HG02759 (cell line): ENCODE data around the gene ORM1.

Source experiments
- ATAC-seq: cut with Tn5 transposase; IDR thresholded peaks from one replicate; pipeline ENCODE4 v1.9.1; 2021; ENCODE audit warnings: mild to moderate bottlenecking, moderate library complexity; ENCODE audit not compliant: unreplicated experiment

Gene ORM1

GRCh38 chr9:114287001-114287762 lies 35.7 kb upstream of the ORM1 start:
- no peak for ATAC-seq

GRCh38 chr9:114287763-114288192 lies 35.1 kb upstream of the ORM1 start:
- ATAC-seq = no peak

DNA sequence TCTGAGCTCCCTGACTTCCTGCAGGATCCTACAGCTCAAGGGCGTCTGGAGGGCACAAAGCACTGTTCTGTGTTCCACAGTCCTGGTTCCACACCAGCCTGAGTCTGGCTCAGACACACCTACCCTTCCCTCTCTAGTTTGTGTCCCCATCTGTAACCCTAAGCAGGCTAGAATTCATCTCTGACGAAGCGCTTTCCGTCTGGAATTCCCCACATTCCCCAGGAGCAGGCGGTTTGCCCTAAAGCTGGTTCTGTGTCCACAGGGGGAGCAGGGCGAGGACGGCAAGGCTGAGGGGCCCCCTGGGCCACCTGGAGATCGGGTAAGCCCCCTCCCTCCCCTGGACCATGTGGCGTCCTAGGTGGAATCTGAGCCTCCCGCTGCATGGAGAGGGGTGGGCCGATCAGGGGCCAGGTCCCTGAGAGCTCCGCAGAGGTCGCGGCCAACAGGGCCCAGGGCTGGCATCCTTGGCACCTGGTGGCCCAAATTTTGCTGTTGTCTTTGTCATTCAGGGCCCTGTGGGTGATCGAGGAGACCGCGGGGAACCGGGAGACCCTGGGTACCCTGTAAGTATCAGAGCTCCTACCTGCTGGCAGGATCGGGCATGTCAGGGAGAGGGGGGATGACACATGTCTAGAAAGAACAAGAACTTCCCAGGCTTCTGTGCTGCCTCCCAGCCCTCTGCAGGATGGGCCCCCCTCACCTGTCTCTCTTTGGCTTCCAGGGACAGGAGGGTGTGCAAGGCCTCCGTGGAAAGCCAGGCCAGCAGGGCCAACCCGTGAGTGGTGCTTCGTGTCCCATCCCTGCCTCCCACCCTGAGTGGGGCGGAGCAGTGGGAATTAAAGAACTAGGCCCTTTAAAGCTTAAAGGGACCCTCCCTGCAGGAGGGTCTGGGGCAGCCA lies 34.5 kb upstream of the ORM1 start:
- no peak for ATAC-seq

DNA sequence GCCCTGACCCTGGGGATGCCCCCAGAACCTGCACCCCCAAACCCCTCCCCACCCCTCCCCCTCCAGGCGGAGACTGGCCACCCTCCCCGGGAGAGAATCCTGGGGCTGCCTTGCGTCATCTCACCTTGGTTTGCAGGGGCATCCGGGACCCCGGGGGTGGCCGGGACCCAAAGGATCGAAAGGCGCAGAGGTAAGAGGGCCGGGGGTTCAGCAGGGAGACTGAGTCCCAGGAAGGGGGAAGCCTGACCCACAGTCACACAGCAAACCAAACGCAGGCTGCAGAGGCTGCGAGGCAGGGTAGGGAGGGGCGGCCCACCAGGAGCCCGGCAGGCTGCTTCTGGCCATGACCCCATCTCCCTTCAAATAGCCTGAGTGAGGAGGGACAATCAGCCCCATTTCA lies 33.8 kb upstream of the ORM1 start:
- no peak for ATAC-seq

DNA sequence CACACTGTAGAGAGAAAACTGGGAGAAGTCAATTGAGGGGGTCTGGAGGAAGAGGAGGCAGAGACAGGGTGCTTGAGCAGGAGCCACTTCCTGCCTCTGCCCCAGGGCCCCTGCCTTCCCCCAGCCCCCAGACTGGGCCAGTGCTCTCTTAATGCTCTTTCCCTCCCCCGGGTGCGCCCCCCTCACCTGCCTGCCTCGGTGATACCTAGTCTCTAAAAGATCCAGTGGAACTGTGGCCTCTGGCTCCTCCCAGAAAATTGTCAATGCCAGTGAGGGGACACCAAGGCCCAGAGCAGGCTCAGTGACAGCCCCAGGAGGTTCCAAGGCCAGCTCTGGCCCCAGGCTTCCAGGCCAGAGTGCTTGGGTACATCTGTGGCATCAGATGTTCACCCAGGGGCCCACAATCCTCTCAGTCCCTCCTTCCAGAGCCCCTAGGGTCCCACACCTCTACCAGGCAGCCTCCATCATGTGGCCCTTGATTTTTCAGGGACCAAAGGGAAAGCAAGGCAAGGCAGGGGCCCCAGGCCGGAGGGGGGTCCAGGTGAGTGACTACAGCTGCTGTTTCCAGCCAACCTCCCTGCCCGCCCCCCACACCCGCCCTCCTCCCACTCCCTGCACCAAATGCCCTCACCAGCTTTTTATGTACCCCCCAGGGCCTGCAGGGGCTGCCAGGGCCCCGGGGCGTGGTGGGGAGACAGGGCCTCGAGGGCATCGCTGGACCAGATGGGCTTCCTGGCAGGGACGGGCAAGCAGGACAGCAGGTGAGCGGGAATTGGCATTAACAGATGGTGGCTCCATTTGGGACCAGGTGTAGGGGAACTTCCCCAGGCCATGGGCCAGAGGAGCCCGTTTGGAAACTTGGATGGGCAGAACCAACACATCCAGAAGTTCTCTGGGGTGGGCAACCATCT lies 33.1 kb upstream of the ORM1 start:
- no peak for ATAC-seq

GRCh38 chr9:114290561-114290986 lies 32.3 kb upstream of the ORM1 start:
- ATAC-seq = no peak

GRCh38 chr9:114291064-114291474 lies 31.8 kb upstream of the ORM1 start:
- no peak for ATAC-seq

DNA sequence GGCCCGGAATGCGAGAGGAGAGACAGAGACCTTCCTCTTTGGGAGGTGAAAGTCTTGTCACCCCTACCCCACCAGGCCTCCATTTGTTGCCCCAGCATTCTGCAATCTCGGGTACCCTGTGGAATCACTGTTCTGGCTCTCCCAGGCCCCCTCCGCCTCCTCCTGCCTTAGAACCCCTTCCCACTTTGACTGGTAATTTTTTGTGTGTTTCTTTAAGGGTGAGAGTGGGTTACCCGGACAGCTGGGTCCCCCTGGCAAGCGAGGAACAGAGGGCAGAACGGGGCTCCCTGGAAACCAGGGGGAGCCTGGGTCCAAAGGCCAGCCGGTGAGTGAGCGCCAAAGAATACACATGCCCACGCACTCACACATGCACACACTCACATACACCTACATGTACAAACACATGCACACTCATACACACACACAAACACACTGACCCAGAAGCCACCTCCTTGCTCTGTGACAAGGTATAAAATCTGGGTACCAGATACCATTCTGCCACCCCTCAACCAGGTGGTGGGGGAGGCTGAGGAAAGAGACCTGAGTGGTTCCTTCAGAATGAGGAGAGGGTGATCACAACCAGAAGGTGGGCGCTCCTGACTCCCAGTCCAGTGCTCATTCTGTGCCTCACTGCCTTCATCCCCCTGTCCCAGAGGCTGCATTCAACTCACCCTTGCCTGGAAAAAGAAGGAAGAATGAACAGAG lies 30.9 kb upstream of the ORM1 start:
- ATAC-seq = no peak

GRCh38 chr9:114294664-114295063 lies 28.2 kb upstream of the ORM1 start:
- no peak for ATAC-seq

DNA sequence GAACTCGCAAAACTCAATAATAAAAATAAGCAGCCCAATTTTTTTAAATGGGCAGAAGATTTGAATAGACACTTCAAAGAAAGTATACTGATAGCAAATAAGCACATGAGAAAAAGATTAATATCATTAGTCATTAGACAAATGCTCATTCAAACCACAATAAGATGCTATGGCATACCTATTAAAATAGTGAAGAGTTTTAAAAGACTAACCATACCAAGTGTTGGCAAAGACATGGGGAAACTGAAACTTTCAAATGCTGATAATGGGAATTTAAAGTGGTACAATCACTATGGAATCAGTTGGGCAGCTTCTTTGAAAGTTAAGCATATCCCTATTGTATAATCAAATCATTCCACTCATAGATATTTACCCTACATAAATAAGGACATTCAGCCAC lies 26.6 kb upstream of the ORM1 start:
- no peak for ATAC-seq

- ATAC-seq = no peak
These were observed 23.4 kb upstream of the ORM1 start for GRCh38 chr9:114299286-114300152.

GRCh38 chr9:114300153-114300845 lies 22.6 kb upstream of the ORM1 start:
- no peak for ATAC-seq

DNA sequence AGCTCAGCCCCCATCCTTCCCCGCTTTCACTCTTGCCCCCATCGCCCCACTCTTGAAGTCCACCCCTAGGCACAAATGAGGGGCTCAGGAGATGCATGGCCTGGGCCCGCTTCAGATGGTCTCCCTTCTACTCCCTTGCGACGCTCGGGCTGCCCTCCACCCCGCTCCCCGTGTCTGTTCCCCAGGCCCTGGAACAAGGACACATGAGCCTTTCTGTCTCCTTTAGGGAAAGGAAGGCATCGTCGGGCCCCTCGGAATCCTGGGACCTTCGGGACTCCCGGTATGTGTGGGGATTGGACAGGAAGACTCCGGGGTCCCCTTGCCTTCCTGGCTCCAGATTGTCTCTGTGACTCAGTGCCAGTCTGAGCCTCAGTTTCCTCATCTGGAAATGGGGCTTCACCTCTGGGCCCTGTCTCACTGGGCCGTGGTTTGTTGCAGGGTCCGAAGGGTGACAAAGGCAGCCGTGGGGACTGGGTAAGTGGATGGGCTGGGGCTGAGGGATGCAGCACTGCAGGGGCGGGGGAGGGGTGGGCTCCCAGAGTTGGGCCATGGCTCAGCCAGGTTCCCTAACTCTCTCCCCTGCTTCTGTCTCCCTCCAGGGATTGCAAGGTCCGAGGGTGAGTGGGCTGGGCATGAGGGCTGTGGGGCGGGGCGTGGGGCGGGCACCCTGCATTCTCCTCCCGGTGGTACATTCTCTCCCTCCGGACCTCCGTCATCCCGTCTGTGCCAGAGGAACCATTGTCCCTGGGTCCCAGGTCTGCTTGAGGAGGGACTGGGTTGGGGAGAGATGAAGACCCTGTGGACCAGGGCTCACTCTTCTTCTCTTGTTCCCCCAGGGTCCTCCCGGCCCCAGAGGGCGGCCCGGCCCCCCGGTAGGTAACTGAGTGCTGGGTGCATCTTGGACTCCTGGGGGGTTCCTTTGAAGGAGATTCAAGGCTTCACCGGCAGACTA lies 21.8 kb upstream of the ORM1 start:
- no peak for ATAC-seq

DNA sequence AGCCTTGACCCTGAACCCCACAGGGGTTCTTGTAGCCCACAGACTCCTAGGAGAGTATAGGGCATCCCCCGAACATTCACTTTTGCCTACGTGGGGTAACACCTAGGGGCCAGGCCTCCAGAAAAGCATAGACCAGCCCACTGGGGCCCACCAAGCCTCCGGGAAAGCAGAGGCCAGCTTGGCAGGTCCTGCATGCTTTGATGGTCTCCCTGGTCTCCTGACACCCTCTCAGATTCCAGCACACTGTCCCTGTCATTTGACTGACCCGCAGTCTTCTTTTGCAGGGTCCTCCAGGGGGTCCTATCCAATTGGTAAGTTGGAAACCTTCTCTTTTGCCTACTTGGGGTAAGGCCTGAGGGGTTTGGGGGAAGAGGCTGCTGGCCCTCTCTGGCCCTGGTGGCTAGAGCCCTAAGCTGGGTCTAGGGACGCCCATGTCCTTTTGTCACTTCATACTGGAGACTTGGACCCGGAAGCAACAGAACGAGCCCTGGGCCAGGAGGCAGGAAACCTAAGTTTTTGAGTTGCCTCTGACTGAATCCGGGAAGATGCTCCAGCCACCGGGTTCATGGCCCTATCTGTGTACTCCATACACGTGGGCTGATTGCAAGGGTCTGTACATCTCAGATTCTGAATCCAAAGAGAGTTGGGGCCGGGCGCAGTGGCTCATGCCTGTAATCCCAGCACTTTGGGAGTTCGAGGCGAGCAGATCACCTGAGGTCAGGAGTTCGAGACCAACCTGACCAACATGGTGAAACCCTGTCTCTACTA lies 20.9 kb upstream of the ORM1 start:
- ATAC-seq = no peak

- no peak for ATAC-seq
These were observed 20.2 kb upstream of the ORM1 start for GRCh38 chr9:114302727-114303126.

DNA sequence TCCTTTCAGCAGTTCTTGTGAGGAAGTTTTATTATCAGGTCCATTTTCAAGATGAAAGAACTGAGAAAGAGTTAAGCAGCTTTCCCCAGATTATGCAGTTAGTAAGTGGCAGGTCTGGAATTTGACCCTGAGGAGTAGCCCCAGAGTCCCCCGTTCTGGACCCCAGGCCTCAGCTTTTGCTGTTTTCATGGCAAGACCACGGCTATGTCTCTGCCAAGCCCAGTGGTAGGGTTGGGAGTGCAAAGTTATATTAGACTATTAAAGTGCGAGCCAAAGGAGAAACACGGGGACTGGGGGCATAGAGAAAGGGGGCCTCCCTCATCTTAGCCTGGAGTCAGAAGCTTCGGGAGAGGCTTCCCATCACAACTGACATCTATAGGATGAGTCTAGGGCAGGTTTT lies 19.3 kb upstream of the ORM1 start:
- ATAC-seq = no peak

DNA sequence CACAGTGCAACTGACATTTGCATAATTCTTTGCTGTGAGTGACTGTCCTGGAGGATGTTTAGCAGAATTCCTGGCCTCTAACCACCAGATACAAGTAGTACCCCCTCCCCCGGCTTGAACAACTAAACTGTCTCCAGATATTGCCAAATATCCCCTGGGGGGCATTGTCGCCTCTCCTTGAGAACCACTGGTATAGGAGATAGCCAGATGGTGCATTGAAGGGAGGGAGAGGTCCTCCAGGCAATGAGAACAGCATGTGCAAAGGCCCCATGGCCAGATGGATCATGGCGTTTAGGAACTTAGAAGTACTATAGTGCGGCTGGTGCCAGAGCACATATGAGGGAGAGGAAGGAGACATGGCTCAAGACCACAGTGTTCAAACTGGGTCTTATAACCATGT lies 18.9 kb upstream of the ORM1 start:
- no peak for ATAC-seq
